ENCODE results near the gene AADACL4. TPM values are rescaled to one million over a fixed set of nuclear protein-coding genes. Genes with fewer than 3 reads are reported as not detected.

The AADACL4 gene
- total and polyA plus RNA-seq, 9 of the 15 experiments (the other 6 are each of a cell fraction or from before 2014, with no cell fraction given): not detected

DNA sequence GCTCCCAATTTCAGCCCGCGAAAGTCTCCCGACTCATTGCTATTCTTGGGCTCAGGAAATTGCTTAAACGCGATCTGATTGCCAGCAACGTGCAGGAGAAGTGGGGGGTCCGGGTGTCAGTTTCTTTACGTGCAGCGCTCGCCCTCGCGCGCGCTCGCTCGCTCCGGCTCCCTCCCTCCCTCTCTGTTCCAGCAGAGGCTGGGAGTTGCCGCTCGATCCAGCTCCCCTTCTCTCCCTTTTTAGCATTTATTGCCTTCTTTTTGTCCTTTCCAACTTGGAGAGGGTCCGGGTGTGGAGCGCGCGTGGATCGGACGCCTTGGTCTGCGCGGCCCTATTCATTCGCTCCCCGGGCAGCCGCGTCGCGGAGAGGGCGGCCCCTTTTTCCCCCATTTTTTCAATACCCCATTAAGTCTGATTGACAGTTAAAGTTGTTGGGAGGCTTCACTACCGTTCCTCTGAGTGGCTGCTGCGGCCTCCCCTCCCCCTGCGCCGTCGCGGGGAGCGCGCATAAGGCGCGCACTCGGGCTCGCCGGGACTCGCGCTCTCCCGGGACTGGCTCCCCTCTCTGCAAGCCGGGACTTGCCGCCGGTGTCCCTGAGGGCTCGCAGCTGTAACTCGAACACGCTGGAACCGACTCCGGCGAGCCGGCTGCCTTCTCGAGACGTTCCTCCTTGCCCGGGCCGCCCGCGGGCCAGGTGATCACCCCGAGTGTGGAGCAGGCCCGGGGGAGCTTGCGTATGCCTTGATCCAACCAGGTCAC lies 25.8 kb upstream of the AADACL4 start, which contains the start of gene DHRS3 (continued):
- TF ChIP-seq REST (IDR thresholded peaks at IDR 0.05; ENCODE audit: borderline replicate concordance) (no peak), REST (CRISPR knock-in tag; IDR thresholded peaks at IDR 0.05; ENCODE audit: low read depth) (0 out of 2 replicates have a peak, but pooled peaks have one; percentile 61), ZNF75A (CRISPR knock-in tag; IDR thresholded peaks at IDR 0.05) (no peak), MAZ (CRISPR knock-in tag; conservative IDR thresholded peaks at IDR 0.05 in 1 of 2, IDR thresholded peaks at IDR 0.05 in 1 of 2) (peak; percentile 67 to 88; a peak in 3 of 4 replicates), EP400 (IDR thresholded peaks at IDR 0.05) (peak; percentile 71), ETV6 (IDR thresholded peaks at IDR 0.05; ENCODE audit: borderline replicate concordance in 1 of 2, low read depth in 2 of 2, low read length in 1 of 2) (no peak), ETV6 (CRISPR knock-in tag; IDR thresholded peaks at IDR 0.05; ENCODE audit: borderline replicate concordance) (0 out of 2 replicates have a peak, but pooled peaks have one; percentile 45), POLR2AphosphoS2 (IDR thresholded peaks at IDR 0.05; ENCODE audit: low read length) (no peak), ZNF586 (CRISPR knock-in tag; conservative IDR thresholded peaks at IDR 0.05) (no peak), NFIX (CRISPR knock-in tag; IDR thresholded peaks at IDR 0.05; ENCODE audit: low read depth) (no peak), ARID1B (IDR thresholded peaks at IDR 0.05) (peak; percentile 43; the same call in 1 of the 2 replicates), ZBTB7A (IDR thresholded peaks at IDR 0.05; ENCODE audit: borderline replicate concordance, control insufficient read depth, low read depth, low read length) (peak; percentile 71; the same call in 1 of the 2 replicates), BRCA1 (IDR thresholded peaks at IDR 0.05) (no peak), BRCA1 (CRISPR knock-in tag; IDR thresholded peaks at IDR 0.05) (no peak), NFE2L1 (tag; IDR thresholded peaks at IDR 0.05; ENCODE audit: borderline replicate concordance, low read depth) (no peak), CBX5 (IDR thresholded peaks at IDR 0.05; ENCODE audit: borderline replicate concordance, low read depth) (0 out of 2 replicates have a peak, but pooled peaks have one; percentile 36), MXI1 (IDR thresholded peaks at IDR 0.05; ENCODE audit: low read depth, low read length) (no peak), RFX5 (IDR thresholded peaks at IDR 0.05; ENCODE audit: low read depth, low read length) (no peak)
- TF ChIP-seq, protein P1, sequence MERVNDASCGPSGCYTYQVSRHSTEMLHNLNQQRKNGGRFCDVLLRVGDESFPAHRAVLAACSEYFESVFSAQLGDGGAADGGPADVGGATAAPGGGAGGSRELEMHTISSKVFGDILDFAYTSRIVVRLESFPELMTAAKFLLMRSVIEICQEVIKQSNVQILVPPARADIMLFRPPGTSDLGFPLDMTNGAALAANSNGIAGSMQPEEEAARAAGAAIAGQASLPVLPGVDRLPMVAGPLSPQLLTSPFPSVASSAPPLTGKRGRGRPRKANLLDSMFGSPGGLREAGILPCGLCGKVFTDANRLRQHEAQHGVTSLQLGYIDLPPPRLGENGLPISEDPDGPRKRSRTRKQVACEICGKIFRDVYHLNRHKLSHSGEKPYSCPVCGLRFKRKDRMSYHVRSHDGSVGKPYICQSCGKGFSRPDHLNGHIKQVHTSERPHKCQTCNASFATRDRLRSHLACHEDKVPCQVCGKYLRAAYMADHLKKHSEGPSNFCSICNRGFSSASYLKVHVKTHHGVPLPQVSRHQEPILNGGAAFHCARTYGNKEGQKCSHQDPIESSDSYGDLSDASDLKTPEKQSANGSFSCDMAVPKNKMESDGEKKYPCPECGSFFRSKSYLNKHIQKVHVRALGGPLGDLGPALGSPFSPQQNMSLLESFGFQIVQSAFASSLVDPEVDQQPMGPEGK (CRISPR knock-in tag; IDR thresholded peaks at IDR 0.05; ENCODE audit: borderline replicate concordance): no peak

All from K562 (cell line).